ENCODE measurements around the gene SLC1A1.

GRCh38 chr9:4507306-4508130 is 17.2 kb downstream of the SLC1A1 start:
- TF ChIP-seq, protein P1, sequence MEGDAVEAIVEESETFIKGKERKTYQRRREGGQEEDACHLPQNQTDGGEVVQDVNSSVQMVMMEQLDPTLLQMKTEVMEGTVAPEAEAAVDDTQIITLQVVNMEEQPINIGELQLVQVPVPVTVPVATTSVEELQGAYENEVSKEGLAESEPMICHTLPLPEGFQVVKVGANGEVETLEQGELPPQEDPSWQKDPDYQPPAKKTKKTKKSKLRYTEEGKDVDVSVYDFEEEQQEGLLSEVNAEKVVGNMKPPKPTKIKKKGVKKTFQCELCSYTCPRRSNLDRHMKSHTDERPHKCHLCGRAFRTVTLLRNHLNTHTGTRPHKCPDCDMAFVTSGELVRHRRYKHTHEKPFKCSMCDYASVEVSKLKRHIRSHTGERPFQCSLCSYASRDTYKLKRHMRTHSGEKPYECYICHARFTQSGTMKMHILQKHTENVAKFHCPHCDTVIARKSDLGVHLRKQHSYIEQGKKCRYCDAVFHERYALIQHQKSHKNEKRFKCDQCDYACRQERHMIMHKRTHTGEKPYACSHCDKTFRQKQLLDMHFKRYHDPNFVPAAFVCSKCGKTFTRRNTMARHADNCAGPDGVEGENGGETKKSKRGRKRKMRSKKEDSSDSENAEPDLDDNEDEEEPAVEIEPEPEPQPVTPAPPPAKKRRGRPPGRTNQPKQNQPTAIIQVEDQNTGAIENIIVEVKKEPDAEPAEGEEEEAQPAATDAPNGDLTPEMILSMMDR (IDR thresholded peaks at IDR 0.05; ENCODE audit: borderline replicate concordance, extremely low read depth, low read length, poor library complexity, severe bottlenecking) = no peak
- no peak for TF ChIP-seq EZH2 (IDR thresholded peaks at IDR 0.05; ENCODE audit: borderline replicate concordance, low read depth, low read length, severe bottlenecking)
